ENCODE data around the gene KIAA1671.

KIAA1671 gene

DNA sequence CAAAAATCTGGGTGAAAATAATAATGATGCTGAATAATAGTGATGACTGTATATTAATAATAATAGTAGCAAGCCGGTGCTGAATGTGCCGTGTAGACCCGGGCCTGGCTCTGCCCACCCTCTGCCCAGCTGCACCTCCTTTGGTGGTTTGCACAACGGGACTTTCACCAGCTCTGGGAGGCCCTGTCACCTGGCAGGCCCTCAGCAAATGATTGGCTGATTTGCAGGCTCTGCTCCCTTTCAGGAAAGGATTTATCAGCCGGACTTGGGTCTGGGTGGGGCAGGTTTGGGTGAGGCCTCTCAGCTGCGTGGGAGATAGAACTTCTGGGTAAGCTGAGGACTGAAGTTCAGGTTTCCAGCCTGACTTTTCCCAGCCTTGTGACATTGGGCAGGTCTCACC is 21.4 kb downstream of the KIAA1671 start:
- Histone ChIP-seq H2BK15ac (replicated peaks; ENCODE audit: low read depth) (no peak overlapping the region), H3K9ac (ENCODE audit: low read length) (no peak overlapping the region), H3K79me2 (ENCODE audit: control insufficient read depth, insufficient read depth, low read length) (peaks cover 6% of the 10 kb centered on the region), H3K4ac (ENCODE audit: low read depth, low read length) (no peak overlapping the region), H2BK120ac (ENCODE audit: low read depth, low read length) (no peak overlapping the region), H3K36me3 (ENCODE audit: control insufficient read depth, insufficient read depth, low read length) (no peaks in the 10 kb centered on the region), H2BK5ac (ENCODE audit: low read length) (no peak overlapping the region), H2AK5ac (ENCODE audit: low read length) (no peak overlapping the region), H3K4me3 (ENCODE audit: low read length) (no peak overlapping the region), H4K8ac (ENCODE audit: low read depth, low read length) (no peak overlapping the region), H4K5ac (ENCODE audit: low read length) (no peak overlapping the region), H3K18ac (ENCODE audit: low read length) (no peak overlapping the region), H3K79me1 (ENCODE audit: low read length) (peaks cover 18% of the 10 kb centered on the region), H3K4me2 (ENCODE audit: low read length) (no peak overlapping the region), H3K27me3 (ENCODE audit: insufficient read depth, low read length, poor library complexity) (no peaks in the 10 kb centered on the region), H3K56ac (ENCODE audit: low read length) (no peak overlapping the region), H3K27ac (ENCODE audit: low read depth, low read length) (no peak overlapping the region), H3K4me1 (ENCODE audit: control insufficient read depth, low read depth, low read length) (peaks cover 18% of the 10 kb centered on the region), H3K23ac (ENCODE audit: low read length) (no peak overlapping the region)
- no CpG with 5 or more reads among the region's 6 CpGs for WGBS (ENCODE audit: extremely low coverage, insufficient coverage, low lambda C conversion rate)
- DNase-seq = no peak

DNA sequence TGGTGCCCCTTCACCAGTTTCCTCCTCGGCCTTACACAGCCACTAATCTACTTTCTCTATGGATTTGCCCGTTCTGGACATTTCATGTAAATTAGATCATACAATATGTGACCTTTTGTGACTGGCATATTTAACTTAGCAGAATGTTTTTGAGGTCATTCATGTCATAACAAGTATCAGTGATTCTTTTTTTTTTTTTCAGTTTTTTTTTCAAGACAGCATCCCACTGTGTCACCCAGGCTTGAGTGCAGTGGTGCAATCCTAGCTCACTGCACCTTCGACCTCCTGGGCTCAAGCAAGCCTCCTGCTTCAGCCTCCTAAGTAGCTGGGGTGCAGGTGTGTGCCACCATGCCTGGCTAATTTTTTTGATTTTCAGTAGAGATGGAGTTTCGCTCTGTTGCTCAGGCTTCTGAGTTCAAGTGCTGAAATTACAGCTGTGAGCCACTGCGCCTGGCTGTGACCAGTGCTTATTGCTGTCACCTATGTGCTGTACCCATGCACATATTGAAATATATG is 22.7 kb downstream of the KIAA1671 start:
- no peak overlapping the region for H3K23ac ChIP-seq (ENCODE audit: low read length)
- no peak overlapping the region for H2BK120ac ChIP-seq (ENCODE audit: low read depth, low read length)
- H3K18ac ChIP-seq (ENCODE audit: low read length) = no peak overlapping the region
- H4K8ac ChIP-seq (ENCODE audit: low read depth, low read length) = no peak overlapping the region
- H3K4ac ChIP-seq (ENCODE audit: low read depth, low read length) = no peak overlapping the region
- H2BK15ac ChIP-seq (replicated peaks; ENCODE audit: low read depth) = no peak overlapping the region
- H2BK5ac ChIP-seq (ENCODE audit: low read length) = no peak overlapping the region
- H3K79me2 ChIP-seq (ENCODE audit: control insufficient read depth, insufficient read depth, low read length) = peaks cover 6% of the 10 kb centered on the region
- H3K4me3 ChIP-seq (ENCODE audit: low read length) = no peak overlapping the region
- no peak for DNase-seq
- peaks cover 18% of the 10 kb centered on the region for H3K79me1 ChIP-seq (ENCODE audit: low read length)
- no peak overlapping the region for H4K5ac ChIP-seq (ENCODE audit: low read length)
- no peaks in the 10 kb centered on the region for H3K36me3 ChIP-seq (ENCODE audit: control insufficient read depth, insufficient read depth, low read length)
- no peak overlapping the region for H2AK5ac ChIP-seq (ENCODE audit: low read length)
- peak overlapping the region; percentile 11 for H3K27ac ChIP-seq (ENCODE audit: low read depth, low read length)
- peaks cover 12% of the 10 kb centered on the region for H3K4me1 ChIP-seq (ENCODE audit: control insufficient read depth, low read depth, low read length)
- H3K56ac ChIP-seq (ENCODE audit: low read length) = no peak overlapping the region
- no peak overlapping the region for H3K9ac ChIP-seq (ENCODE audit: low read length)
- H3K4me2 ChIP-seq (ENCODE audit: low read length) = no peak overlapping the region
- no peaks in the 10 kb centered on the region for H3K27me3 ChIP-seq (ENCODE audit: insufficient read depth, low read length, poor library complexity)
- no CpG with 5 or more reads among the region's 5 CpGs for WGBS (ENCODE audit: extremely low coverage, insufficient coverage, low lambda C conversion rate)

DNA sequence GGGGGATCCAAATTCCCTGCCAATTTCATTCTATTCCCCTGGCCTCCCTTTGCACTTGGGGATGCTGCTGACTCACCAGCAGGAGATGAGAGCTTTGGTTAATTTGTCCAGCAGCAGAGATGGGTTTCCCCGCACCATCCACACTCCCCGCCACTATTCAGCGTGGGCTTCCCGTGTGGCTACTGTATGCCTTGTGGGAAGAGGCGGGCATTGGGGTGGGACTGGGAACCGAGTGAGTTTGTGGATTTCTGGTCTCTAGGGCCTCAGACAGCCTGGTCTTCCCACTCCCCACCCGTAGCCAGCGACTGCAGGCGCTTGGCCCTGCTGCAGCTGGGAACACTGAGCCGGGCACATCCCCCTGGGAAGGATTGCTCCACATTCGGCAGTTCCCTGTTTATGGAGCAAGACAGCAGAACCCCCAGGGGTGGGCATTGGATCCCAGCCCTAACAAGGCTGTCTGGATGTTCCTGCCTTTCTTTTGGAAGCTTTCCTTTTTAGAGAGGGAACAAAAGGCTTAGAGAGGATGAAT is 23.4 kb downstream of the KIAA1671 start:
- peak overlapping the region; percentile 45 for H3K27ac ChIP-seq (ENCODE audit: low read depth, low read length)
- DNase-seq = no peak
- H2AK5ac ChIP-seq (ENCODE audit: low read length) = no peak overlapping the region
- H2BK15ac ChIP-seq (replicated peaks; ENCODE audit: low read depth) = no peak overlapping the region
- no peak overlapping the region for H3K4ac ChIP-seq (ENCODE audit: low read depth, low read length)
- peaks cover 18% of the 10 kb centered on the region for H3K79me1 ChIP-seq (ENCODE audit: low read length)
- peaks cover 9% of the 10 kb centered on the region for H3K4me1 ChIP-seq (ENCODE audit: control insufficient read depth, low read depth, low read length)
- peaks cover 6% of the 10 kb centered on the region for H3K79me2 ChIP-seq (ENCODE audit: control insufficient read depth, insufficient read depth, low read length)
- H3K56ac ChIP-seq (ENCODE audit: low read length) = peak overlapping the region; percentile 42
- no CpG with 5 or more reads among the region's 11 CpGs for WGBS (ENCODE audit: extremely low coverage, insufficient coverage, low lambda C conversion rate)
- no peak overlapping the region for H3K18ac ChIP-seq (ENCODE audit: low read length)
- H3K9ac ChIP-seq (ENCODE audit: low read length) = peak overlapping the region; percentile 27
- H4K5ac ChIP-seq (ENCODE audit: low read length) = no peak overlapping the region
- no peaks in the 10 kb centered on the region for H3K27me3 ChIP-seq (ENCODE audit: insufficient read depth, low read length, poor library complexity)
- no peak overlapping the region for H3K23ac ChIP-seq (ENCODE audit: low read length)
- H3K4me2 ChIP-seq (ENCODE audit: low read length) = no peak overlapping the region
- H3K4me3 ChIP-seq (ENCODE audit: low read length) = no peak overlapping the region
- no peaks in the 10 kb centered on the region for H3K36me3 ChIP-seq (ENCODE audit: control insufficient read depth, insufficient read depth, low read length)
- no peak overlapping the region for H2BK120ac ChIP-seq (ENCODE audit: low read depth, low read length)
- no peak overlapping the region for H2BK5ac ChIP-seq (ENCODE audit: low read length)
- no peak overlapping the region for H4K8ac ChIP-seq (ENCODE audit: low read depth, low read length)

DNA sequence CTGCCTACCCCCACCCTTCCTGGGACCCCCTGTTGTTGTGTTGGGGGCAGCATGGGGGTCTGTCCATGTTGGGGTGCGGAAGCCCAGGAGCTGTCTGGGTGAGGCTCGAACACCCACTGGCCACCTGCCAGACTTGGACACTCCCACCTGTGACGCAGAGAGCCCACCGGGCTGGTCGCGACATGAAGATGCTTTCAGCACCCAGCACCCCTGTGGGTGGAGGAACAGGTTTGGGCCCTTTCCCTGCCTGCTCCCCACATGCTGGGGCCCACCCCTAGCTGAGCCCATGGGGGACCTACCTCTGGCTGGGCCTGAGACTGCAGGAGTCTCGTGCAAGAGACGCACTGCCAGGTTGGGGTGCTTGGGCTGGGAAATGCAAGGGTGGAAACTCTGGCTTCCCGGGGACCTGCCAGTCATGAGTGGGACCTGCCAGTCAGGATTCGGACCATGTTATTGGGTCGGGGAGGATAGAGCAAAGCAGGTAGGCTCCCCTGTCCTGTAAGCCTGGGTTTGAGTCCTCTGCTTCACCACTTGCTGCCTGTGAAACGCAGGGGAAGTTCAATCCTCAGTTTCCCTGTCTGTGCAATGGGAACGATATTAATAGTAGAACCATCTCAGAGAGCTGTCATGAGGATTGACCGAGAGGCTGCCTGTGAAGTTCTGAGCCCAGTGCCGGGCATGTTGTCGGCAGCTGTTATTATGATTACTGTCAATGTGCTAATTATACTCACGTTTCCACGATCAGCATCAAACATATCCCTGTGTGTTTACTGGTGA is 24.1 kb downstream of the KIAA1671 start:
- Histone ChIP-seq H3K4ac (ENCODE audit: low read depth, low read length) (peak overlapping the region; percentile 90), H3K4me3 (ENCODE audit: low read length) (no peak overlapping the region), H2BK5ac (ENCODE audit: low read length) (no peak overlapping the region), H3K4me2 (ENCODE audit: low read length) (no peak overlapping the region), H3K18ac (ENCODE audit: low read length) (peak overlapping the region; percentile 79), H4K8ac (ENCODE audit: low read depth, low read length) (no peak overlapping the region), H3K27me3 (ENCODE audit: insufficient read depth, low read length, poor library complexity) (no peaks in the 10 kb centered on the region), H4K5ac (ENCODE audit: low read length) (no peak overlapping the region), H3K27ac (ENCODE audit: low read depth, low read length) (no peak overlapping the region), H3K79me1 (ENCODE audit: low read length) (peaks cover 15% of the 10 kb centered on the region), H2BK15ac (replicated peaks; ENCODE audit: low read depth) (no peak overlapping the region), H3K23ac (ENCODE audit: low read length) (no peak overlapping the region), H2BK120ac (ENCODE audit: low read depth, low read length) (no peak overlapping the region), H3K4me1 (ENCODE audit: control insufficient read depth, low read depth, low read length) (peaks cover 9% of the 10 kb centered on the region), H3K56ac (ENCODE audit: low read length) (peak overlapping the region; percentile 73), H3K36me3 (ENCODE audit: control insufficient read depth, insufficient read depth, low read length) (no peaks in the 10 kb centered on the region), H3K9ac (ENCODE audit: low read length) (no peak overlapping the region), H2AK5ac (ENCODE audit: low read length) (no peak overlapping the region), H3K79me2 (ENCODE audit: control insufficient read depth, insufficient read depth, low read length) (peaks cover 2% of the 10 kb centered on the region)
- no CpG with 5 or more reads among the region's 18 CpGs for WGBS (ENCODE audit: extremely low coverage, insufficient coverage, low lambda C conversion rate)
- DNase-seq = no peak

DNA sequence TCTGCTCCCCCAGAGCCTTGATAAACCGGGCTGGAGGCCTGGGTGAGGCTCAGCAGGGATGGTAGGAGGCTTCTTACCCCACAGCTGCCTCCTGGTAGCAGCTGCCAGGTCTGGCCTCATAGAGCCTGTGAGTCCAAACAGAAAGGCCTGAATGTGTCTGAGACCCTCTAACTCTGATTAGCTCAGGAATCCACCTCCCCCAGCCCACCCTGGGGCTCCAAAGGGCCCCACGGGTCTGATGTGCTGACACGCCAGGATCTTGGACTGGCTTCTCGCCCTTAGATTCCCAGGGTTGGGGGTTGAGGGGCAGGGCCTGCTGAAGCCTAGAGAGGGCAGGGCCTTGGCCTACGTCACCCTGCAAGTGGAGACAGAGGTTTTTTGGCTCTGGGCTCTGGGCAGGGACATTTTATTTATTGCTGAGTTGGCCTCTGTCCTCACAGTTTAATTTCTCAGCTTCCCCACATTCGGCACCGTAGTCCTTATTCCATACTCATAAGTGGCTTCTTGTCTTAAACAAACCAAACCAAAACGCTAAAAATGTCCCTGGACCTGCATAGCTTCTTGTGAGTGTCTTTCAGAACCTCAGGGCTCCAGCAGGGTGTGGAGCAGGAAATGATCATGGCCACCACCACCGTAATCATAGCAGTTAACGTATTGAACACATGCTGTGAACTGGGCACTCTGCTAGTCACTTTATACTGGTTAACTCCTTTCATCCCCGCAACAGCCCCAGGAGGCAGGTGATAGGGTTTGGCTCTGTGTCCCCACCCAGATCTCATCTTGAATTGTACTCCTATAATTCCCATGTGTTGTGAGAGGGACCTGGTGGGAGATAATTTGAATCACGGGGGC is 25.1 kb downstream of the KIAA1671 start:
- Histone ChIP-seq H2BK120ac (ENCODE audit: low read depth, low read length) (peak overlapping the region; percentile 1), H2BK5ac (ENCODE audit: low read length) (peak overlapping the region; percentile 16), H3K9ac (ENCODE audit: low read length) (peak overlapping the region; percentile 10), H4K5ac (ENCODE audit: low read length) (no peak overlapping the region), H3K4ac (ENCODE audit: low read depth, low read length) (peak overlapping the region; percentile 90), H3K79me1 (ENCODE audit: low read length) (peaks cover 12% of the 10 kb centered on the region), H3K79me2 (ENCODE audit: control insufficient read depth, insufficient read depth, low read length) (no peaks in the 10 kb centered on the region), H3K27me3 (ENCODE audit: insufficient read depth, low read length, poor library complexity) (no peaks in the 10 kb centered on the region), H2AK5ac (ENCODE audit: low read length) (no peak overlapping the region), H3K56ac (ENCODE audit: low read length) (peak overlapping the region; percentile 73), H3K4me1 (ENCODE audit: control insufficient read depth, low read depth, low read length) (peaks cover 14% of the 10 kb centered on the region), H3K27ac (ENCODE audit: low read depth, low read length) (peak overlapping the region; percentile 31), H3K36me3 (ENCODE audit: control insufficient read depth, insufficient read depth, low read length) (no peaks in the 10 kb centered on the region), H2BK15ac (replicated peaks; ENCODE audit: low read depth) (no peak overlapping the region), H3K4me3 (ENCODE audit: low read length) (no peak overlapping the region), H3K23ac (ENCODE audit: low read length) (peak overlapping the region; percentile 87), H4K8ac (ENCODE audit: low read depth, low read length) (no peak overlapping the region), H3K18ac (ENCODE audit: low read length) (peak overlapping the region; percentile 79), H3K4me2 (ENCODE audit: low read length) (no peak overlapping the region)
- DNase-seq = peak; percentile 80
- no CpG with 5 or more reads among the region's 12 CpGs for WGBS (ENCODE audit: extremely low coverage, insufficient coverage, low lambda C conversion rate)

Measured in mesendoderm (in vitro differentiated cells).